ENCODE data around the gene ENDOG.
"Not testable (repeated sequence)": the region's sequence is repeated elsewhere in the genome, so short reads cannot be mapped to it uniquely, and the experiment has no call there.

The ENDOG gene

GRCh38 chr9:128818099-128818838, at the start of gene ENDOG:
Gene ENDOG (plus strand): TSS chr9:128818500. CDS start chr9:128818685, 185 bp downstream.
- peak; percentile 100 for DNase-seq (ENCODE audit: extremely low spot score, insufficient read length, low read depth)
- FAIRE-seq, result peak; percentile 99

DNA sequence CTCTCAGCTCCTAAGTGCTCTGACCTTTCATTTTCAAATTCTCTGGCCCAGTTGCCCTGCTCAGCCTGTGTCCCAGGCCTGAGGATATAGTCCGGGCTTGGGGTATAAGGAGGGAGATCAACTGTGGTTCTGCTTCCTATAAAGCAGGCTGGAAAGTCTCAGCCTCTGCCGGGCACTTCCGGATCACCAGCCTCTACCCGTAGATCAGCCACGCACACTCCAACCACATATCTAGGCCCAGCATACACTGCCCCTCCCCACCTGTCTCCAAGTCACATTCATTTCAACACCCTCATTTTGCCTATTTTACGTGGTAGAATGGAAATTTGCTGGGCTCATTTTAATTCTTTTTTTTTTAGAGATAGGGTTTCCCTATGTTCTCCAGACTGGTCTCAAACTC, 49.7 kb upstream of the ENDOG start:
- DNase-seq (ENCODE audit: extremely low spot score, insufficient read length, low read depth), result no peak
- no peak for FAIRE-seq

DNA sequence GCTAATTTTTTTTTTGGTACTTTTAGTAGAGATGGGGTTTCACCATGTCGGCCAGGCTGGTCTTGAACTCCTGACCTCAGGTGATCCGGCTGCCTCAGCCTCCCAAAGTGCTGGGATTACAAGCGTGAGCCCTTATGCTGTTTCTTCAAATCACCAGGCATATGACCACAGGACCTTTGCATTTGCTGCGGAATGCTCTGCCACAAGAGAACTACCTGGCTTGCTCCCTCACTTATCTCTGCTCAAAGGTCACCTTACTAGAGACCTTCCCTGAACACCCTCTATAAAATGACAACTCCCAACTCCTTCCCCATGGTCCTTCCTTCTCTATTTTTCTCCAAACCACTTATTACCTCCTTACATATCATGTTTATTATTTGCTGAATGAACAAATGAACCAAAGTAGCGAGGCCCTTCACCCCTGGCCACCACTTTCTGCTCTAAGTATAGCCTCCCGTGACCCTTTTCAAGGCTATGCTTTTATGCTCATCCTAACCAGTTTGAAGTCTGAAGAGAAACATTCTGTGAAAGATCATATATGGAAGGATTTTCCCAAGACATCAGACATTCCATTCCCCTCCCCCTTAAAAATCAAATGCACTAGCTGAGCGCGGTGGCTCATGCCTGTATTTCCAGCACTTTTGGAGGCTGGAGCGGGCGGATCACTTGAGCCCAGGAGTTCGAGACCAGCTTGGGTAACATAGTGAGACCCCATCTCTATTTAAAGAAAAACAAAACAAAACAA, 47.8 kb upstream of the ENDOG start:
- DNase-seq (ENCODE audit: extremely low spot score, insufficient read length, low read depth) (no peak), FAIRE-seq (no peak)

DNA sequence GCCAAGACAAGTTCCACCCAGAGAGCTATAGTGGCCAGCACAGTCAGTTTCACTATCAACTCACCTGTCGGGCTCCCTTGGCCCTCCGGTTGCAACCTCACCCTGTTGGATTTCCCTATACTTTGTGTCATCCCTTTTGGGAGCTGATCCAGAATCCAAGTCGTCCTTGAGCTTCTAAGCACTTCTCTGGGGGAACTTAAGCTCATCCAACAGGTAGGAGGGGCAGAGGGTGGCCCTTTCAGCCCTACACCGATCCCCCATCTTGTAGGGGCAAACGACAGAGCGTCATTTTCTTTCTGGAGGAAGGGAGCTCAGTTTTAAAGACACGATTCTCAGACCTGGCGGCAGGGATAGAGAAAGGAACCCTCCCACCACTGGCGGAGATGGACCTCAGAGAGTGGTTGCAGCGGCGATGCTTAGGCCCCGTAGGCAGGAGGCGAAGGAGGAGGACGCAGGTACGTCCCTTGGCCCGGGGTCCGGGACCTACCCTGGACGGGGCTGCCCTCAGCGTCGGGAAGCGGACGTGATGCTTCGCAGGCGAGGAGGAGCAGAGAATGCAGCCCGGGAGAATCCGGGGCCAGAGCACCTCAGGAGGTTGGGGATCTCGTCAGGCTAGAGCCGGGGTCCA, 47.1 kb upstream of the ENDOG start:
- FAIRE-seq (no peak), DNase-seq (ENCODE audit: extremely low spot score, insufficient read length, low read depth) (no peak)

DNA sequence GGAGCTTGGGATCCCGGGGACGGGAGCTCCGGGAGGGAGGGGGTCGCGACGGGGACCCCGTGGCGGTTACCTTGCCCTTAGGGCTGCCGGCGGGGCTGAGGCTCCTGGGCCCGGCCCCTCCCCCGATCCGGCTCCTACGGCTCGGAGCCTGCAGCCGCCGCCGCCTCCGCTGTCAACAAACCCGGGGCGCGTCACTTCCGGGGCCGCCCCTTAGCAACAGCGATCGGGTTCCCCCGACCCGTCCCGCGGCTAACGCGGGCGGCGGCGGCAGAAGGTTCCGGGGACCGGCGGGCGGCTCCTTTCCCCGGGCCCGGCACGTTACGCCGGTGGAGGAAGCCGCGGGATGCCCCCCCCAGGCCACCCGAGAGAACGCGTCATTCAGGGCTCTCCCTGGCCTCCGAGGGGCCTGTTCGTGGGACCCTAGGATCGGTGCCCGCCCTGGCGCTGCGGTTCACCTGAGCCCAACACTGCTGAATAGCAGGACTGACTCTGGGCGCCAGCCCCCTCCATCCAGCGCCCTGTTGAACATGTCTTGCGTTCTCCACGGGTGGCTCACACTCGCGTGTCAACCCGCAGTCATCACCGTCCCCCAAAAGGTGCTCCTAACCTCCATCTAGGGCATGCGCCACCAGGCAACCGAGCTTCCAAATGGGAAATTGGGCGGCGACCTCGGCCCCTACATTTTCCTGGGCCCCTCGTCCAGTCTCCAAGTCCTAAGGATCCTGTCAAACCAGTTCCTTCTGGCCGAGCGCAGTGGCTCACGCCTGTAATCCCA, 46.4 kb upstream of the ENDOG start, which contains the start of gene ZER1:
TSS of gene ZER1 (minus strand) at position 183 of the 775 bp plus-strand sequence. CDS start 16,362 bp downstream, outside the sequence.
- DNase-seq (ENCODE audit: extremely low spot score, insufficient read length, low read depth), result peak; percentile 98
- peak; percentile 66 for FAIRE-seq

GRCh38 chr9:128773049-128773448, 45.3 kb upstream of the ENDOG start:
- DNase-seq (ENCODE audit: extremely low spot score, insufficient read length, low read depth), result no peak
- no peak for FAIRE-seq

DNA sequence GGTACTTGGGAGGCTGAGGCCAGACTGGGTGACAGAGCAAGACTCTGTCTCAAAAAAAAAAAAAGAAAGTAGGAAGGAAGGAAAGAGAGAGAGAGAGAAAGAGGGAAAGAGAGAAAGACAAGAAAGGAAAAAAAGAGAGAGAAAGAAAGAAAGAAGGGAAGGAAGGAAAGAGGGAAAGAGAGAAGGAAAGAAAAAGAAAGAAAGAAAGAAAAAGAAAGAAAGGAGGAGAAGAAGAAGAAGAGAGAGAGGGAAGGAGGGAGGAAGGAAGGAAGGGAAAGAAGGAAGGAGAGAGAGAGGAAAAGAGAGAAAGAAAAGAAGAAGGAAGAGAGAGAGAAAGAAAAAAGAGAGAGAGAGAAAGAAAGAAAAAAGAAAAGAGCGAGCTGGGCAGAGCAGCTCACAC, 43.5 kb upstream of the ENDOG start:
- no peak for FAIRE-seq
- no peak for DNase-seq (ENCODE audit: extremely low spot score, insufficient read length, low read depth)

DNA sequence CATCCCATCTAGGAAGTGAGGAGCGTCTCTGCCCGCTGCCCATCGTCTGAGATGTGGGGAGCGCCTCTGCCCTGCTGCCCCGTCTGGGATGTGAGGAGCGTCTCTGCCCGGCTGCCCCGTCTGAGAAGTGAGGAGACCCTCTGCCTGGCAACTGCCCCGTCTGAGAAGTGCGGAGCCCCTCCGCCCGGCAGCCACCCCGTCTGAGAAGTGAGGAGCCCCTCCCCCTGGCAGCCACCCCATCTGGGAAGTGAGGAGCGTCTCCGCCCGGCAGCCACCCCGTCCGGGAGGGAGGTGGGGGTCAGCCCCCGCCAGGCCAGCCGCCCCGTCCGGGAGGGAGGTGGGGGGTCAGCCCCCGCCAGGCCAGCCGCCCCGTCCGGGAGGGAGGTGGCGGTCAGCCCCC, 38.2 kb upstream of the ENDOG start:
- not testable (repeated sequence) for DNase-seq (ENCODE audit: extremely low spot score, insufficient read length, low read depth); FAIRE-seq

DNA sequence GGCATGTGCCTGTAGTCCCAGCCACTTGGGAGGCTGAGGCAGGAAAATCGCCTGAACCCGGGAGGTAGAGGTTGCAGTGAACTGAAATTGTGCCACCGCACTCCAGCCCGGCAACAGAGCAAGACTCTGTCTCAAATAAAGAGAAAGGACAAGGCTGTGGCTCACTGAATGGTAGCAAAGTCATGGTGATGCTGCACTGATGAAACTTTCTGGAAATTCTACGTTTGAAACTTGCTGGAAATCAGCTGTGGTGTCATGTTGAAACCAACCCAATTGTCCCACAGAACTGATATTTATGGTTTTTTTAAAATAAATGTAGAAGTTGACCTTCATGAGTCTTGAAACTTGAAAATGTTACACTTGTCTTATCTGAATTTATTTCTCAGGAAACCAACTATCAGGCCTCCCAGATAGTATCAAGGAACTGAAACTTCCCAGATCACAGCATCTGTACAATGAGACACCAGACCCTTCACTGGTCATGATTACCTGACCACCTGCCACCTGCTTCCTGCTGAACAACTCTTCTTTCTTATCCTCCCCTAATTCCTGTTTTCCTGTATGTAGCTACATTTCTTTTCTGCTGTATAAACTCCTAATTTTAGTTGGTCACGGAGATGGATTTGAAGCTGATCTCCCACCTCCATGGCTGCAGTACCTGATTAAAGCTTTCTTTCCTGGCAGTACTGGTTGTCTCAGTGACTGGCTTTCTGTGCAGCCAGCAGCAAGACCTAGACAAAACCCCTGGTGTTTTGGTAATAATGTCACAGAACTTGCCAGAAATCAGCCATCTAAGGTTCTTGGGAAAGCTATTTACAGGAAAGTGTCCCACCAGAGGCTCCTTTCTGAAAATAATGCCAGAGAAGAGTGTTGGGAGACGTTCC, 36.9 kb upstream of the ENDOG start:
- FAIRE-seq (no peak), DNase-seq (ENCODE audit: extremely low spot score, insufficient read length, low read depth) (no peak)

GRCh38 chr9:128782669-128783068, 35.6 kb upstream of the ENDOG start:
- no peak for DNase-seq (ENCODE audit: extremely low spot score, insufficient read length, low read depth)

GRCh38 chr9:128785427-128785826, 32.9 kb upstream of the ENDOG start:
- FAIRE-seq (no peak), DNase-seq (ENCODE audit: extremely low spot score, insufficient read length, low read depth) (no peak)

More at GRCh38 chr9:128782669-128783068, 35.6 kb upstream of the ENDOG start:
- FAIRE-seq, result no peak

DNA sequence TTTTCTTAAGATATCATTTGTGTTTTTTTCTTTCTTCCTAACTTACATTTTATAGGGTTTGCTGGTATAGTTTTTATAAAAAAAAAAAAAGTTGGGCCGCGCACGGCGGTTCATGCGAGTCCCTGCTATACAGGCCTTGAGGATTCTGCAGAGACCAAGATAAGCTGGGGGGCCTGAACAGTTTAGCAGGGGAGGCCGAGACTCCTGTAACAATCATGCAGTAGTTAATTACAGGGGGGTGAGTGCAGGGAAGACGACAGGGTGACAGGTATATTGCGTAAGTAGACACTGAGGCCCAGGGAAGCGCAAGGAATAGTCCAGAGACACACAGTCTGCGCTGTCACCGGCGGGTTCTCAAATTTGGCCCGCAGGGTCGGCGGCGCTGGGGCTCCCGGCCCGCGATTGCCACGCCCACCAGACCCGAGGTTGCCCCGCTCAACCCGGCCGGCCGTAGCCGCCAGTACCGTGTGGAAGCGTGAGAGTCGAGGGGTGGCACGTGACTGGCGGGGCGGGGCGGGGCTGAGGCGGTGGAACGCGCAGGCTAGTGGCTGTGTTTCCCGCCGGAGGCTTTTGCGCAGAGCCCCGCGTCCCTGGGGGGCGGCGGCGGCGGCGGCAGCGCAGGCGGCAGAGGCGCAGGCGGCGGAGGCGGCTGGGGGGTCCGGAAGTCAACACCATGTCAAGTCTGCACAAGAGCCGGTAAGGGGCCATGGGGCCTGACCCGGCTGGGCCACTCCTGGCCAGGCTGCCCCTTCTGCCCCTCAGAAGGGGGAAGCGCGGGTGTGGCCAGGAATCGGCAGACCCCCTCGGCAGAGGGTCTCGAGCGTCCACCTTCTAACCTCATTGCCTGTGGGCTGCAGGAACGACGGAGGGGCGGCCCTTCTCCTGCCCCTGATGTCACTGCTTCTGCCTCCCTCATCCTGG, 31.4 kb upstream of the ENDOG start, which contains the start of gene TBC1D13:
TSS of gene TBC1D13 (plus strand) at position 573 of the 921 bp plus-strand sequence. CDS start at position 674, 101 bp downstream.
- FAIRE-seq, result peak; percentile 66
- DNase-seq (ENCODE audit: extremely low spot score, insufficient read length, low read depth), result peak; percentile 83

GRCh38 chr9:128787659-128788058, 30.6 kb upstream of the ENDOG start:
- DNase-seq (ENCODE audit: extremely low spot score, insufficient read length, low read depth) (no peak), FAIRE-seq (no peak)

GRCh38 chr9:128788445-128788844, 29.9 kb upstream of the ENDOG start:
- DNase-seq (ENCODE audit: extremely low spot score, insufficient read length, low read depth), result no peak
- no peak for FAIRE-seq

GRCh38 chr9:128790536-128790935, 27.8 kb upstream of the ENDOG start:
- FAIRE-seq (no peak), DNase-seq (ENCODE audit: extremely low spot score, insufficient read length, low read depth) (no peak)

GRCh38 chr9:128792134-128792533, 26.2 kb upstream of the ENDOG start:
- FAIRE-seq (no peak), DNase-seq (ENCODE audit: extremely low spot score, insufficient read length, low read depth) (no peak)

GRCh38 chr9:128792978-128793686, 25.2 kb upstream of the ENDOG start:
- no peak for FAIRE-seq
- no peak for DNase-seq (ENCODE audit: extremely low spot score, insufficient read length, low read depth)

Data from GM18507 (cell line).